Tibial nerve (tissue), 4 donors: ENCODE measurements around the gene AGPS.

Experiments
- CTCF ChIP-seq, 5 experiments: fragments of 200-600 bp in 3 of 5; fragments of 450-650 bp in 2 of 5; sonication (generic) in 3 of 5; IDR thresholded peaks; one replicate each; pipeline ENCODE4 v1.5.1; 2016 to 2019; ENCODE audit warnings: antibody characterized with exemption in 5 of 5, mild to moderate bottlenecking in 3 of 5, moderate library complexity in 2 of 5
- EP300 ChIP-seq, 2 donors: sonication (generic); formaldehyde crosslinking; IDR thresholded peaks; one replicate each; pipeline ENCODE4 v1.6.1; 2017; ENCODE audit warnings: antibody characterized with exemption in 2 of 2, mild to moderate bottlenecking in 1 of 2
- POLR2A ChIP-seq, 2 donors: fragments of 450-650 bp; IDR thresholded peaks; one replicate each; pipeline ENCODE4 v1.6.1; 2017; ENCODE audit warnings: antibody characterized with exemption in 2 of 2, mild to moderate bottlenecking in 2 of 2, moderate library complexity in 2 of 2

GRCh38 chr2:177465400-177466138 is 73.0 kb downstream of the AGPS start:
- TF ChIP-seq CTCF (IDR thresholded peaks at IDR 0.05) (no peak), POLR2A (IDR thresholded peaks at IDR 0.05) (no peak), EP300 (IDR thresholded peaks at IDR 0.05) (no peak)
